IMR-90 (cell line): Measurements from ENCODE around the gene INHA. TPM values are rescaled to one million over a fixed set of nuclear protein-coding genes. Genes with fewer than 3 reads are reported as not detected.

Experiments used
- ATAC-seq: fragments of 200-7000 bp; cut with Tn5 transposase; 2 replicates; pipeline ENCODE4 v1.9.1; 2020; ENCODE audit warnings: low read depth, mild to moderate bottlenecking, moderate library complexity
- BruUV-seq: library from RNA; stranded (reverse); fragments of 400-500 nt; replicated peaks from 2 replicates; lab custom pipeline; 2021; lab: Mats Ljungman, UMichigan
- CTCF ChIA-PET: fragments of 300-600 bp; formaldehyde crosslinking; extraction: SDS; loops from one replicate; lab custom pipeline; 2021; ENCODE audit warnings: antibody characterized with exemption; lab: Yijun Ruan, JAX
- POLR2A ChIA-PET: fragments of 300-600 bp; sonication (Branson Sonifier 250); formaldehyde crosslinking; loops from one replicate; lab custom pipeline; 2022; ENCODE audit warnings: antibody characterized with exemption; ENCODE audit not compliant: unreplicated experiment; lab: Charles Lee
- DNase-seq: peaks from one replicate; pipeline ENCODE4 v3.0.0; 2013
- H2AFZ ChIP-seq: replicated peaks from 2 replicates; pipeline ENCODE3; 2013; ENCODE audit warnings: low read length, mild to moderate bottlenecking; ENCODE audit not compliant: poor library complexity
- H2AK5ac ChIP-seq: 2 replicates; pipeline ENCODE4 v1.6.1; 2013; ENCODE audit warnings: low read depth, low read length, inconsistent platforms
- H2AK9ac ChIP-seq: replicated peaks from 2 replicates; pipeline ENCODE3; 2013; ENCODE audit warnings: mild to moderate bottlenecking, low read depth, low read length, moderate library complexity; ENCODE audit not compliant: poor library complexity
- H2BK120ac ChIP-seq: 2 replicates; pipeline ENCODE4 v1.6.1; 2013; ENCODE audit warnings: low read depth, low read length, inconsistent platforms
- H2BK15ac ChIP-seq: 3 replicates; pipeline ENCODE4 v1.6.1; 2013; ENCODE audit warnings: low read depth, low read length, inconsistent platforms
- H2BK20ac ChIP-seq: 2 replicates; pipeline ENCODE4 v1.6.1; 2013; ENCODE audit warnings: low read depth, mild to moderate bottlenecking, inconsistent platforms, low read length, moderate library complexity
- H2BK5ac ChIP-seq: 2 replicates; pipeline ENCODE4 v1.6.1; 2013; ENCODE audit warnings: mild to moderate bottlenecking, low read depth, low read length, inconsistent platforms; ENCODE audit not compliant: poor library complexity, severe bottlenecking
- H3K14ac ChIP-seq: replicated peaks from 2 replicates; pipeline ENCODE4 v1.6.1; 2013; ENCODE audit warnings: low read depth, low read length, inconsistent platforms
- H3K18ac ChIP-seq: 2 replicates; pipeline ENCODE4 v1.6.1; 2013; ENCODE audit warnings: low read depth, low read length, control low read depth
- H3K23ac ChIP-seq: 2 replicates; pipeline ENCODE4 v1.6.1; 2013; ENCODE audit warnings: low read depth, low read length, inconsistent platforms
- H3K27ac ChIP-seq: 2 replicates; pipeline ENCODE4 v1.5.1; 2013; ENCODE audit warnings: mild to moderate bottlenecking, control low read depth, low read length; ENCODE audit not compliant: insufficient read depth
- H3K27me3 ChIP-seq: 2 replicates; pipeline ENCODE4 v1.6.1; 2013; ENCODE audit warnings: low read length; ENCODE audit not compliant: control insufficient read depth, insufficient read depth
- H3K36me3 ChIP-seq: 2 replicates; pipeline ENCODE4 v1.6.1; 2013; ENCODE audit warnings: low read length, mixed read lengths; ENCODE audit not compliant: control insufficient read depth, insufficient read depth
- H3K4ac ChIP-seq: 2 replicates; pipeline ENCODE4 v1.6.1; 2013; ENCODE audit warnings: low read depth, low read length, inconsistent platforms
- H3K4me1 ChIP-seq: 2 replicates; pipeline ENCODE4 v1.6.1; 2013; ENCODE audit warnings: low read length, mixed read lengths; ENCODE audit not compliant: control insufficient read depth, insufficient read depth
- H3K4me2 ChIP-seq: 2 replicates; pipeline ENCODE4 v1.6.1; 2013; ENCODE audit warnings: low read depth, mild to moderate bottlenecking, control low read depth, low read length, moderate library complexity
- H3K4me3 ChIP-seq: 2 replicates; pipeline ENCODE4 v1.5.1; 2013; ENCODE audit warnings: low read depth, mild to moderate bottlenecking, control low read depth, low read length, moderate library complexity; ENCODE audit not compliant: insufficient read depth
- H3K56ac ChIP-seq: 2 replicates; pipeline ENCODE4 v1.6.1; 2013; ENCODE audit warnings: low read length, inconsistent platforms; ENCODE audit not compliant: insufficient read depth; ENCODE audit errors: extremely low read depth
- H3K79me1 ChIP-seq, 2 experiments: 2 replicates each; pipeline ENCODE4 v1.6.1; 2013; ENCODE audit warnings: low read length in 2 of 2, inconsistent platforms in 1 of 2, low read depth in 1 of 2
- H3K9ac ChIP-seq: 2 replicates; pipeline ENCODE4 v1.6.1; 2013; ENCODE audit warnings: low read depth, low read length, control low read depth
- H3K9me1 ChIP-seq: 2 replicates; pipeline ENCODE4 v1.6.1; 2013; ENCODE audit warnings: low read length, inconsistent platforms; ENCODE audit not compliant: insufficient read depth
- H3K9me3 ChIP-seq: 2 replicates; pipeline ENCODE4 v1.6.1; 2013; ENCODE audit warnings: low read length; ENCODE audit not compliant: control insufficient read depth, insufficient read depth
- H4K20me1 ChIP-seq: 2 replicates; pipeline ENCODE4 v1.6.1; 2013; ENCODE audit warnings: low read length, inconsistent platforms; ENCODE audit not compliant: insufficient read depth
- H4K5ac ChIP-seq: 2 replicates; pipeline ENCODE4 v1.6.1; 2013; ENCODE audit warnings: mild to moderate bottlenecking, low read depth, low read length, control low read depth
- H4K8ac ChIP-seq, 2 experiments: 2 replicates each; pipeline ENCODE4 v1.6.1; 2013; ENCODE audit warnings: low read depth in 2 of 2, low read length in 2 of 2, control low read depth in 1 of 2, inconsistent platforms in 1 of 2
- H4K91ac ChIP-seq: 2 replicates; pipeline ENCODE4 v1.6.1; 2013; ENCODE audit warnings: low read depth, low read length, inconsistent platforms; ENCODE audit not compliant: insufficient read depth
- CEBPB ChIP-seq: IDR thresholded peaks from 2 replicates; pipeline ENCODE4 v1.6.1; 2012; ENCODE audit warnings: low read depth, low read length, improper control_type of control experiment
- FOS ChIP-seq: fragments of 150-350 bp; IDR thresholded peaks from 2 replicates; pipeline ENCODE4 v1.6.1; 2016; ENCODE audit warnings: low read depth, low read length
- MAZ ChIP-seq: IDR thresholded peaks from 2 replicates; pipeline ENCODE4 v1.6.1; 2012; ENCODE audit warnings: low read depth, mild to moderate bottlenecking, low read length, improper control_type of control experiment, moderate library complexity, borderline replicate concordance
- RCOR1 ChIP-seq: IDR thresholded peaks from 2 replicates; pipeline ENCODE4 v1.6.1; 2012; ENCODE audit warnings: mild to moderate bottlenecking, low read length, improper control_type of control experiment; ENCODE audit not compliant: insufficient replicate concordance
- WGBS, 2 experiments: methylation state at CpG; one replicate each; pipeline versions ENCODE4 v1.1.5 to v1.1.7; 2013; ENCODE audit warnings: missing lambda C conversion rate in 2 of 2; ENCODE audit not compliant: insufficient read length in 1 of 2; ENCODE audit errors: extremely low coverage in 2 of 2; 5-methylcytosine and 5-hydroxymethylcytosine counted together
- dilution Hi-C: fragments of 300-500 bp; cut with HindIII; formaldehyde crosslinking; loops from one replicate; pipeline ENCODE4 v1.14.3; 2018; ENCODE audit warnings: low sequenced_read_pairs; ENCODE audit not compliant: unreplicated experiment
- in situ Hi-C: fragments of 300-500 bp; cut with MboI; formaldehyde crosslinking; loops from 3 replicates; pipeline ENCODE4 v1.14.3; 2019; ENCODE audit warnings: low sequenced_read_pairs, inconsistent platforms, mixed read lengths
- intact Hi-C: fragments of 100-400 bp; cut with micrococcal nuclease; formaldehyde crosslinking; loops from 2 replicates; pipeline ENCODE4 v1.10.0; 2022
- polyA plus RNA-seq, 3 experiments: library from polyadenylated mRNA; depleted of rRNA; stranded (reverse); fragments of >200 nt; gene quantifications; 2 replicates each; pipeline ENCODE4 v1.2.3, GENCODE V29; 2012; ENCODE audit warnings: low replicate concordance in 1 of 3
- total RNA-seq: library from RNA; depleted of rRNA; stranded (reverse); fragments of >200 nt; gene quantifications from 2 replicates; pipeline ENCODE4 v1.2.3, GENCODE V29; 2012
- TF ChIP-seq, protein P1 (sequence below): fragments of 150-350 bp; IDR thresholded peaks from 2 replicates; pipeline ENCODE4 v1.6.1; 2017; ENCODE audit warnings: mild to moderate bottlenecking, antibody characterized with exemption, low read length, low read depth
- TF ChIP-seq, protein P2 (sequence below): conservative IDR thresholded peaks from 2 replicates; pipeline ENCODE4 v1.5.1; 2012; ENCODE audit warnings: mild to moderate bottlenecking, low read depth, low read length, improper control_type of control experiment

INHA gene
- total and polyA plus RNA-seq, 2 of the 4 experiments (the other 2 are of a cell fraction) = 0.96 TPM; not detected in 1

DNA sequence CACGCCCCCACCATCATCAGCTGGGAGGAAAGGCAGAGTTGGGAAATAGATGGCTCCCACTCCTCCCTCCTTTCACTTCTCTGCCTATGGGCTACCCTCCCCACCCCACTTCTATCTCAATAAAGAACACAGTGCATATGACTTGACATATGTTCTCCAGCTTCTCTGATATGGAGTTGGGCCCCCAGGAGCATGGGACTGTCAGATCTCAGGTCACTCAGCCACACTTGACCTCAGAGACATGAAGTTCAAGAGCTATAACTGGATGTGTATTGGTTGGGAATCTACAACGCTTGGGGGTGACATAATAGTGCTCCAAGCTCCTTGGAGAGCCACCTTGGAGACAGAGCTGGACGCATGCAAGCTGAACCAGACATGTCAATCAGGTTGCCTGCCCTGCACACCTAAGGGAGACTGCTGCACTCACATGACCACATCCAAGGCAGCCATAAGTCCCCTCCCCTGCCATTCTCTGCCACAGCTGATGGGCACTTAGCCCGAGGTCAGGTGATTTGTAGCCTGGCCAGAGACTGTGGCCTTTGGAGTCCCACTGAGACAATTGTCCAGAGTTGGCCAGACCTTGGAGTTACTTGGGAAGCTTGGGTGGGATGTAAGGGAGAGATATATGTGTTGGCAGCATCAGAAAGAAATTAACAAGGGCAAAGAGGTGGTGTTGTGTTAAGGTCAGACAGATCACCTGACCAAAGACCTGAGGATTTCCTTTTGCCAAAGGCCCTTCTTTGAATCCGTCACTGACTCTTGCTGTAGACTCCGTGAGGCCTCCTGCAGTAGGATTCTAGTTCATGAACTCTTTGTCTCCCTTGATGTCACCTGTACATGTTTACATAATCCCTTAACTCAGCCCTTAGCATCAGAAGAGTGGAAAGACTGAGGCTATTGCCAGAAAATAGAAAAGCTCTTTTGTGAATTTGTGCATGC lies 3.7 kb downstream of the INHA start:
- H3K36me3 ChIP-seq = no peaks in the 10 kb centered on the region
- no peak overlapping the region for H2AK9ac ChIP-seq
- H3K4me1 ChIP-seq = peaks cover 13% of the 10 kb centered on the region

More for the DNA sequence above, 3.7 kb downstream of the INHA start:
- Histone ChIP-seq H2BK5ac (no peak overlapping the region), H3K18ac (no peak overlapping the region), H3K56ac (no peak overlapping the region), H3K23ac (no peak overlapping the region), H3K9ac (no peak overlapping the region), H3K27me3 (peaks cover 14% of the 10 kb centered on the region), H4K20me1 (no peaks in the 10 kb centered on the region), H2BK20ac (no peak overlapping the region), H3K9me3 (no peaks in the 10 kb centered on the region), H3K14ac (no peak overlapping the region), H3K79me1 (peaks cover 0 to 2% of the 10 kb centered on the region in 2 experiments; a peak in 1 of 4 replicates), H4K91ac (no peak overlapping the region), H2BK120ac (no peak overlapping the region), H4K5ac (no peak overlapping the region), H2AFZ (no peak overlapping the region), H2BK15ac (no peak overlapping the region), H3K4me3 (no peak overlapping the region), H3K4me2 (no peak overlapping the region), H3K9me1 (peaks cover 2% of the 10 kb centered on the region; the same call in 1 of the 2 replicates), H3K4ac (no peak overlapping the region), H2AK5ac (no peak overlapping the region), H3K27ac (no peak overlapping the region), H4K8ac (no peak overlapping the region)
- ATAC-seq = no peak
- TF ChIP-seq CEBPB (no peak), RCOR1 (no peak), MAZ (no peak), FOS (no peak)
- TF ChIP-seq, protein P1, sequence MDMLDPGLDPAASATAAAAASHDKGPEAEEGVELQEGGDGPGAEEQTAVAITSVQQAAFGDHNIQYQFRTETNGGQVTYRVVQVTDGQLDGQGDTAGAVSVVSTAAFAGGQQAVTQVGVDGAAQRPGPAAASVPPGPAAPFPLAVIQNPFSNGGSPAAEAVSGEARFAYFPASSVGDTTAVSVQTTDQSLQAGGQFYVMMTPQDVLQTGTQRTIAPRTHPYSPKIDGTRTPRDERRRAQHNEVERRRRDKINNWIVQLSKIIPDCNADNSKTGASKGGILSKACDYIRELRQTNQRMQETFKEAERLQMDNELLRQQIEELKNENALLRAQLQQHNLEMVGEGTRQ = no peak
- TF ChIP-seq, protein P2, sequence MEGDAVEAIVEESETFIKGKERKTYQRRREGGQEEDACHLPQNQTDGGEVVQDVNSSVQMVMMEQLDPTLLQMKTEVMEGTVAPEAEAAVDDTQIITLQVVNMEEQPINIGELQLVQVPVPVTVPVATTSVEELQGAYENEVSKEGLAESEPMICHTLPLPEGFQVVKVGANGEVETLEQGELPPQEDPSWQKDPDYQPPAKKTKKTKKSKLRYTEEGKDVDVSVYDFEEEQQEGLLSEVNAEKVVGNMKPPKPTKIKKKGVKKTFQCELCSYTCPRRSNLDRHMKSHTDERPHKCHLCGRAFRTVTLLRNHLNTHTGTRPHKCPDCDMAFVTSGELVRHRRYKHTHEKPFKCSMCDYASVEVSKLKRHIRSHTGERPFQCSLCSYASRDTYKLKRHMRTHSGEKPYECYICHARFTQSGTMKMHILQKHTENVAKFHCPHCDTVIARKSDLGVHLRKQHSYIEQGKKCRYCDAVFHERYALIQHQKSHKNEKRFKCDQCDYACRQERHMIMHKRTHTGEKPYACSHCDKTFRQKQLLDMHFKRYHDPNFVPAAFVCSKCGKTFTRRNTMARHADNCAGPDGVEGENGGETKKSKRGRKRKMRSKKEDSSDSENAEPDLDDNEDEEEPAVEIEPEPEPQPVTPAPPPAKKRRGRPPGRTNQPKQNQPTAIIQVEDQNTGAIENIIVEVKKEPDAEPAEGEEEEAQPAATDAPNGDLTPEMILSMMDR = no peak
- BruUV-seq = no TSS peak
- intact Hi-C loops (loop anchor here (2.0 kb wide), 1 partner anchor 21 kb away; the partner anchor contains the start of gene STK11IP), in situ Hi-C loops (no loop called here), dilution Hi-C loops (no loop called here)
- no peak for DNase-seq
- ChIA-PET CTCF (no interaction called here), POLR2A (no interaction called here)
- WGBS, 2 experiments = 73% methylated on average over 3 of the region's 6 CpGs; no CpG with 5 or more reads in 1 of the 2 experiments
